ENCODE results near the gene IGFALS. TPM values are rescaled to one million over a fixed set of nuclear protein-coding genes. Genes with fewer than 3 reads are reported as not detected.

The IGFALS gene
- total and polyA plus RNA-seq, 9 donors = 0.20 to 1.8 (median 0.50) TPM; not detected in 1

DNA sequence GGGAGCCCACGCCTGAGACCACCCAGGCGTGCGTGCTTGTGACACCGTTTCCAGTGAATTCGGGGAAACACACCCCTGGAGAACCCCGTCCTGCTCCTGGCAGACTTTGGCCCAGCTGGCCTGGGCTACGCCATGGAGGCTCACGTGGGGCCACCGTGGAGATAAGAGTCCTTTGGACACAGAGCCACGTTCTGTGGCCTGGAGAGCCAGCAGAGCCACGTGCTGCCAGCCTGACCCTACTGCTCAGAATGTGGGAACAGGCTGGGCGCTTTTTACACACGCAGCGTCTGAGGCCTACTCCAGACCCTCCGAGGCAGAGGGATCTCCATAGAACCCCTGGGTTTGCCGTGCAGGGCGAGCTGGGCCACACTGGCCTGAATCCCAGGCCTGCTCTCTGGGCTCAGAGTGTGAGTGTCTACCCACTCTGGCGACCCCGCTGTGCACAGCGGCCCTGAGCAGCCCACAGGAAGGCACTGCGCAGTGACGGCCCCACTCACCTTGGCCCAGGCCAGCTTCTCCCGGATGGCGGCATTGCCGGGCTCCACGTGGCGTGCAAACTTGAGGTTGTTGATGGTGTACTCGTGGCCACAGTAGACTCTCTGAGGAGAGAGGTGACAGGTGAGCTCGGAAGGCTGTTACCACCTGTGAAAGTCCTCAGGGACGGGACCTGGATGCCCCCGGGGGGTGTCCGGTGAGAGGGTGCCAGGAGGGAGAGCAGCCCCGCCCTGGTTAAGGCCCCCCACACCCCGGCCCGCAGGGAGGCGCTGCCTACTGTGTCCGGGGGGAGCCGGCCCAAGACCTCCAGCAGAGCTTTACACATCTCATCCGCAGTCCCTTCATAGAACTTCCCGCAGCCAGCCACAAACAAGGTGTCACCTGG lies 23.1 kb upstream of the IGFALS start:
- no peaks in the 10 kb centered on the region for H3K36me3 ChIP-seq

DNA sequence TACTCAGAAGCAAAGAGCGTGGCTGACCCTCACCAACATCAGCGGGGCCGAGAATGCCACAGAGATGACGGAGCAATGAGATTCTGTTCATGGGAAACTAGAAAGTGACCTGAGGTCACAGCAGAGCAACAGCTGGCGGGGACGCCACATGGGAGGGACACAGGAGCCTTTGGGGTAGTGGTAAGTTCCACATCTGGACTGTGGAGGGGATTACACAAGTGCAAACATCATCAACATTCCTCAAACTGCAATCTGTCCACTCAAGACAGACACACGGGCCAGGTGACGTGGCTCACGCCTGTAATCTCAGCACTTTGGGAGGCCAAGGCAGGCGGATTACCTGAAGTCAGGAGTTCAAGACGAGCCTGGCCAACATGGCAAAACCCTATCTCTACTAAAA lies 22.0 kb upstream of the IGFALS start:
- 89 to 94% (median 91%) methylated on average over 11 of the region's 11 CpGs for WGBS, 3 donors
- no peak overlapping the region for H3K27ac ChIP-seq
- no peaks in the 10 kb centered on the region for H3K36me3 ChIP-seq
- H3K4me3 ChIP-seq = no peak overlapping the region
- TF ChIP-seq POLR2A (IDR thresholded peaks at IDR 0.05) (no peak), EP300 (IDR thresholded peaks at IDR 0.05) (no peak)
- TF ChIP-seq, protein P1, sequence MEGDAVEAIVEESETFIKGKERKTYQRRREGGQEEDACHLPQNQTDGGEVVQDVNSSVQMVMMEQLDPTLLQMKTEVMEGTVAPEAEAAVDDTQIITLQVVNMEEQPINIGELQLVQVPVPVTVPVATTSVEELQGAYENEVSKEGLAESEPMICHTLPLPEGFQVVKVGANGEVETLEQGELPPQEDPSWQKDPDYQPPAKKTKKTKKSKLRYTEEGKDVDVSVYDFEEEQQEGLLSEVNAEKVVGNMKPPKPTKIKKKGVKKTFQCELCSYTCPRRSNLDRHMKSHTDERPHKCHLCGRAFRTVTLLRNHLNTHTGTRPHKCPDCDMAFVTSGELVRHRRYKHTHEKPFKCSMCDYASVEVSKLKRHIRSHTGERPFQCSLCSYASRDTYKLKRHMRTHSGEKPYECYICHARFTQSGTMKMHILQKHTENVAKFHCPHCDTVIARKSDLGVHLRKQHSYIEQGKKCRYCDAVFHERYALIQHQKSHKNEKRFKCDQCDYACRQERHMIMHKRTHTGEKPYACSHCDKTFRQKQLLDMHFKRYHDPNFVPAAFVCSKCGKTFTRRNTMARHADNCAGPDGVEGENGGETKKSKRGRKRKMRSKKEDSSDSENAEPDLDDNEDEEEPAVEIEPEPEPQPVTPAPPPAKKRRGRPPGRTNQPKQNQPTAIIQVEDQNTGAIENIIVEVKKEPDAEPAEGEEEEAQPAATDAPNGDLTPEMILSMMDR (IDR thresholded peaks at IDR 0.05) = no peak
- intact Hi-C loops (cut with DNase I) = no loop called here
- DNase-seq = peak in 1 of 5 donors; percentile 19
- H3K9me3 ChIP-seq = no peaks in the 10 kb centered on the region
- H3K4me1 ChIP-seq (ENCODE audit: insufficient read depth) = no peaks in the 10 kb centered on the region
- H3K27me3 ChIP-seq = no peaks in the 10 kb centered on the region

More for the DNA sequence above, 23.1 kb upstream of the IGFALS start:
- Histone ChIP-seq H3K4me1 (ENCODE audit: insufficient read depth) (no peaks in the 10 kb centered on the region), H3K9me3 (no peaks in the 10 kb centered on the region), H3K4me3 (no peak overlapping the region), H3K27me3 (no peaks in the 10 kb centered on the region), H3K27ac (no peak overlapping the region)
- DNase-seq = peak in 1 of 5 donors; percentile 33
- TF ChIP-seq EP300 (IDR thresholded peaks at IDR 0.05) (no peak), POLR2A (IDR thresholded peaks at IDR 0.05) (no peak)
- intact Hi-C loops (cut with DNase I) = no loop called here
- 88 to 91% (median 89%) methylated on average over 40 of the region's 40 CpGs for WGBS, 3 donors

DNA sequence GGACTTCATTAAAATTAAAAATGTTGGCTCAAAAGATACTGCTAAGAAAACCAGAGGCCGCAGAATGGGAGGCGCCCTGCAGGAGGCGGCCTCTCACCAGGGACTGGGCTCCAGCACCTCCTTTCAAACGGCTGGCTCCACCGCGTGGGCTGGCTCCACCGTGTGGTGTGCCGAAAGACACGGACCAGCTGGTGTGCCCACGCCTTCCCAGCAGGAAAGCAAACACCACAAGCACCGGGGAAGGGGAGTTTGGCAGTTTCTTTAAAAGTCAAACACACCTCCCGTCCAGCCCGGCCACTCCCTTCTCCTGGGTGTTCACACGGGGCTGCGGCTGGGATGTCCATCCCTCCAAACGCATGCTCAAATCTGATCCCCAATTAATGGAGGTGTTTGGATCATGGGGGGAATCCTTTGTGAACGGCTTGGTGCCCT lies 19.2 kb upstream of the IGFALS start:
- TF ChIP-seq, protein P1 (IDR thresholded peaks at IDR 0.05) = peak in 1 of 3 donors; percentile 43
- TF ChIP-seq POLR2A (IDR thresholded peaks at IDR 0.05) (no peak), EP300 (IDR thresholded peaks at IDR 0.05) (no peak)
- peak; percentile 67 to 85 (median 75) for DNase-seq
- intact Hi-C loops (cut with DNase I) = no loop called here
- no peaks in the 10 kb centered on the region for H3K4me1 ChIP-seq (ENCODE audit: insufficient read depth)
- no peak overlapping the region for H3K4me3 ChIP-seq
- H3K27me3 ChIP-seq = no peaks in the 10 kb centered on the region
- H3K27ac ChIP-seq = no peak overlapping the region
- WGBS, 3 donors = 3 to 7% (median 3%) methylated on average over 17 of the region's 17 CpGs
- H3K9me3 ChIP-seq = no peaks in the 10 kb centered on the region
- no peaks in the 10 kb centered on the region for H3K36me3 ChIP-seq

DNA sequence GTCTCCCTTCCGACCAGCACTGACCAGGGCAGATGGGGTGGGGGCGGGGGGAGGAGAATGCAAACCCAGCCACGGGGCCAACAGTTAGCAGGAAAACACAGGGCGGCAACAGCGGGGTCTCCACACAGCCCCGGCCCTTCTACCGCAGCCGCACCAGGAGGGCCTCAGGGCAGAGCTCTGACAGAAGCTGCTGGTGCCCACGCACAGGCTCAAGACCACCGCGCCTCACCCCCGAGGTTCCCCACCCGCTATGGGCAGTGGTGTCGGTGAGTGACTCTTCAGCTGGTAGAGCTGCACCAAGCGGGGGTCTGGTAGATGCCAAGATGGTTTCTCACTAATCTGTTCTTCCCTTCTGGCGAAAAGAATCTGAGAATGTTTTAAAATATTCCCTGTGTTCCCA lies 17.0 kb upstream of the IGFALS start:
- DNase-seq = no peak
- TF ChIP-seq EP300 (IDR thresholded peaks at IDR 0.05) (no peak), POLR2A (IDR thresholded peaks at IDR 0.05) (no peak)
- TF ChIP-seq, protein P1 (IDR thresholded peaks at IDR 0.05) = no peak
- no peak overlapping the region for H3K4me3 ChIP-seq
- WGBS, 3 donors = 91 to 92% (median 92%) methylated on average over 15 to 16 of the region's 16 CpGs
- H3K36me3 ChIP-seq = no peaks in the 10 kb centered on the region
- no peak overlapping the region for H3K27ac ChIP-seq
- H3K9me3 ChIP-seq = no peaks in the 10 kb centered on the region
- intact Hi-C loops (cut with DNase I) = no loop called here
- no peaks in the 10 kb centered on the region for H3K4me1 ChIP-seq (ENCODE audit: insufficient read depth)
- H3K27me3 ChIP-seq = no peaks in the 10 kb centered on the region

DNA sequence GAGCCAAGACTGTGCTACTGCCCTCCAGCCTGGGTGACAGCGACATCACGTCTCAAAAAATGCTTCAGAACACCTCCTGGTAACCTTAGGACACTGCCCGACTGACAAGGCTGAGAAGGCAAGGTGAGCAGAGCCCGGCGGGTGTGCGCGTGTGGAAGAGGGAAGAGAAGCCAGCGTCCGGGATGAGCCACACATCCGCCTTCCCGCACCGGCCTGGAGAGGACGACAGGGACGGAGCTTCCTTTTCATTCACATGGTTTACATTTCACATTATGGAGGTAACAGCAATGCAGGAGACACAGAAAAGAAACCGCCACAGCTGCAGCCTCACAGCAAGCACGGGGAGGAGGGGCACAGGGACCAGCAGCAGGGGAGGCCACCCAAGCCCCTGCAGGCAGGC lies 16.6 kb upstream of the IGFALS start:
- Histone ChIP-seq H3K27ac (no peak overlapping the region), H3K36me3 (no peaks in the 10 kb centered on the region), H3K4me3 (no peak overlapping the region), H3K4me1 (ENCODE audit: insufficient read depth) (no peaks in the 10 kb centered on the region), H3K27me3 (no peaks in the 10 kb centered on the region), H3K9me3 (no peaks in the 10 kb centered on the region)
- no peak for DNase-seq
- TF ChIP-seq POLR2A (IDR thresholded peaks at IDR 0.05) (no peak), EP300 (IDR thresholded peaks at IDR 0.05) (no peak)
- TF ChIP-seq, protein P1 (IDR thresholded peaks at IDR 0.05) = no peak
- 95 to 98% (median 96%) methylated on average over 16 of the region's 16 CpGs for WGBS, 3 donors
- intact Hi-C loops (cut with DNase I) = no loop called here

Measured in ovary (tissue), 9 donors.